HCT116 (cell line): ENCODE results near the gene ADRA2A.

Experiments
- ATF3 ChIP-seq: IDR thresholded peaks from 2 replicates; pipeline ENCODE4 v1.6.1; 2012
- CEBPB ChIP-seq: IDR thresholded peaks from 2 replicates; pipeline ENCODE4 v1.6.1; 2012; ENCODE audit warnings: low read depth
- ELF1 ChIP-seq: IDR thresholded peaks from 2 replicates; pipeline ENCODE4 v1.6.1; 2012; ENCODE audit warnings: low read depth, borderline replicate concordance
- EZH2 ChIP-seq: fragments of 200-600 bp; sonication (generic); IDR thresholded peaks from 2 replicates; pipeline ENCODE4 v1.6.1; 2017; ENCODE audit warnings: antibody characterized with exemption, mixed run types
- EZH2phosphoT487 ChIP-seq: fragments of 200-600 bp; IDR thresholded peaks from 2 replicates; pipeline ENCODE4 v1.6.1; 2018; ENCODE audit warnings: antibody characterized with exemption, borderline replicate concordance
- MAX ChIP-seq: IDR thresholded peaks from 2 replicates; pipeline ENCODE4 v1.6.1; 2012
- POLR2AphosphoS5 ChIP-seq: IDR thresholded peaks from 2 replicates; pipeline ENCODE4 v1.6.1; 2011; ENCODE audit warnings: mild to moderate bottlenecking, low read depth, low read length, moderate library complexity
- SP1 ChIP-seq: IDR thresholded peaks from 2 replicates; pipeline ENCODE4 v1.6.1; 2012; ENCODE audit warnings: low read depth
- SRF ChIP-seq: IDR thresholded peaks from 2 replicates; pipeline ENCODE4 v1.6.1; 2012; ENCODE audit warnings: low read depth
- ZFX ChIP-seq: fragments of 450-650 bp; IDR thresholded peaks from 2 replicates; pipeline ENCODE4 v1.6.1; 2017
- TF ChIP-seq, protein P1 (sequence below): IDR thresholded peaks from 2 replicates; pipeline ENCODE4 v1.6.1; 2012; ENCODE audit warnings: low read depth
- TF ChIP-seq, protein P2 (sequence below), 3 experiments: fragments of 200-600 bp in 1 of 3; sonication (generic) in 1 of 3; IDR thresholded peaks in 2 of 3; conservative IDR thresholded peaks in 1 of 3; 2 replicates each; pipeline ENCODE4 v1.5.1; 2012 to 2017; ENCODE audit warnings: low read depth in 2 of 3, low read length in 2 of 3, antibody characterized with exemption in 1 of 3, borderline replicate concordance in 1 of 3, control low read depth in 1 of 3, mild to moderate bottlenecking in 1 of 3, mixed read lengths in 1 of 3, mixed run types in 1 of 3, moderate library complexity in 1 of 3; ENCODE audit not compliant: insufficient read depth in 1 of 3

- TF ChIP-seq, protein P1, sequence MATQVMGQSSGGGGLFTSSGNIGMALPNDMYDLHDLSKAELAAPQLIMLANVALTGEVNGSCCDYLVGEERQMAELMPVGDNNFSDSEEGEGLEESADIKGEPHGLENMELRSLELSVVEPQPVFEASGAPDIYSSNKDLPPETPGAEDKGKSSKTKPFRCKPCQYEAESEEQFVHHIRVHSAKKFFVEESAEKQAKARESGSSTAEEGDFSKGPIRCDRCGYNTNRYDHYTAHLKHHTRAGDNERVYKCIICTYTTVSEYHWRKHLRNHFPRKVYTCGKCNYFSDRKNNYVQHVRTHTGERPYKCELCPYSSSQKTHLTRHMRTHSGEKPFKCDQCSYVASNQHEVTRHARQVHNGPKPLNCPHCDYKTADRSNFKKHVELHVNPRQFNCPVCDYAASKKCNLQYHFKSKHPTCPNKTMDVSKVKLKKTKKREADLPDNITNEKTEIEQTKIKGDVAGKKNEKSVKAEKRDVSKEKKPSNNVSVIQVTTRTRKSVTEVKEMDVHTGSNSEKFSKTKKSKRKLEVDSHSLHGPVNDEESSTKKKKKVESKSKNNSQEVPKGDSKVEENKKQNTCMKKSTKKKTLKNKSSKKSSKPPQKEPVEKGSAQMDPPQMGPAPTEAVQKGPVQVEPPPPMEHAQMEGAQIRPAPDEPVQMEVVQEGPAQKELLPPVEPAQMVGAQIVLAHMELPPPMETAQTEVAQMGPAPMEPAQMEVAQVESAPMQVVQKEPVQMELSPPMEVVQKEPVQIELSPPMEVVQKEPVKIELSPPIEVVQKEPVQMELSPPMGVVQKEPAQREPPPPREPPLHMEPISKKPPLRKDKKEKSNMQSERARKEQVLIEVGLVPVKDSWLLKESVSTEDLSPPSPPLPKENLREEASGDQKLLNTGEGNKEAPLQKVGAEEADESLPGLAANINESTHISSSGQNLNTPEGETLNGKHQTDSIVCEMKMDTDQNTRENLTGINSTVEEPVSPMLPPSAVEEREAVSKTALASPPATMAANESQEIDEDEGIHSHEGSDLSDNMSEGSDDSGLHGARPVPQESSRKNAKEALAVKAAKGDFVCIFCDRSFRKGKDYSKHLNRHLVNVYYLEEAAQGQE, result no peak
- TF ChIP-seq SRF (no peak), POLR2AphosphoS5 (no peak), MAX (no peak), ATF3 (no peak), EZH2 (no peak), CEBPB (no peak), ELF1 (no peak), EZH2phosphoT487 (no peak), ZFX (no peak), SP1 (no peak)
- TF ChIP-seq, protein P2, sequence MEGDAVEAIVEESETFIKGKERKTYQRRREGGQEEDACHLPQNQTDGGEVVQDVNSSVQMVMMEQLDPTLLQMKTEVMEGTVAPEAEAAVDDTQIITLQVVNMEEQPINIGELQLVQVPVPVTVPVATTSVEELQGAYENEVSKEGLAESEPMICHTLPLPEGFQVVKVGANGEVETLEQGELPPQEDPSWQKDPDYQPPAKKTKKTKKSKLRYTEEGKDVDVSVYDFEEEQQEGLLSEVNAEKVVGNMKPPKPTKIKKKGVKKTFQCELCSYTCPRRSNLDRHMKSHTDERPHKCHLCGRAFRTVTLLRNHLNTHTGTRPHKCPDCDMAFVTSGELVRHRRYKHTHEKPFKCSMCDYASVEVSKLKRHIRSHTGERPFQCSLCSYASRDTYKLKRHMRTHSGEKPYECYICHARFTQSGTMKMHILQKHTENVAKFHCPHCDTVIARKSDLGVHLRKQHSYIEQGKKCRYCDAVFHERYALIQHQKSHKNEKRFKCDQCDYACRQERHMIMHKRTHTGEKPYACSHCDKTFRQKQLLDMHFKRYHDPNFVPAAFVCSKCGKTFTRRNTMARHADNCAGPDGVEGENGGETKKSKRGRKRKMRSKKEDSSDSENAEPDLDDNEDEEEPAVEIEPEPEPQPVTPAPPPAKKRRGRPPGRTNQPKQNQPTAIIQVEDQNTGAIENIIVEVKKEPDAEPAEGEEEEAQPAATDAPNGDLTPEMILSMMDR (IDR thresholded peaks at IDR 0.05 in 2 of 3, conservative IDR thresholded peaks at IDR 0.05 in 1 of 3; ENCODE audit: borderline replicate concordance in 1 of 3, insufficient read depth in 1 of 3, low read depth in 2 of 3, low read length in 2 of 3), result no peak
Measured at GRCh38 chr10:111127081-111127848, 50.4 kb downstream of the ADRA2A start.
